ENCODE measurements around the gene CLCN6.

- TF ChIP-seq CTCF (IDR thresholded peaks at IDR 0.05) = no peak
- no peak for TF ChIP-seq EP300 (IDR thresholded peaks at IDR 0.05; ENCODE audit: low read depth)
Observed at GRCh38 chr1:11841245-11842153, 35.5 kb downstream of the CLCN6 start.
